GDM1 (cell line): Measurements from ENCODE around the gene PPP6R1.

Experiments
- DNase-seq: peaks from one replicate; lab custom pipeline; 2025; lab: John Stamatoyannopoulos, UW

PPP6R1 gene

DNA sequence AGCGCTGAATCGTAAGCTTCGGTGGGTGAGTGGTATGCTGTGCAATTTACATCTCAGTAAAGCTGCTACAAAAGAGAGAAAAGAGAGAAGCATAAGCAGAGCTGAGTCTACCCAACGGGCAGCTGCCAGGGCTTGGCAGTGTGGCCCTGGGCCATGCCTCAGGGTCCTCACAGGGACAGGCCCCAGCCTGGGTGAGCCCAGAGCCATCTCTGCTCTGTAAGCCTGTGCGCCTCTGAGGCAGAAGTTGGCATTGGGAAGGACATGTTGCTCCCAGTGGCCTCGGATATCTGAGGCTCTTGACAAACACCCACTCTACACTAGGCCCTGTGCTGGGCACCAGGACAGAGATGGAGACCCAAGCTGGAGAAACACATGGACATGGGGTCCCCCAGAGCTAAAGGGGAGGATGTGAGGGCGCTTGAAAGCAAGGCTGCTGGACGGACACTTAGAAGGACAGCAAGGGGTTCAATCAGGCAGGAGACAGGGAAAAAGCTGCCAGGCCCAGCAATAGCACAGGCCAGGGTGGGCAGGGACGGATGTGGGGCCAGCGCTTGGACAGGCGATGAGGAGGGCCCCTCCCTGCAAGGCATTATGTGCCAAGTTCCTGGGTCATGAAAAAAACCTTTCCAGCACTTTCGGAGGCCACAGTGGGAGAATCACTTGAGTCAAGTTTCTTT, 14.7 kb downstream of the PPP6R1 start:
- DNase-seq, result no peak

DNA sequence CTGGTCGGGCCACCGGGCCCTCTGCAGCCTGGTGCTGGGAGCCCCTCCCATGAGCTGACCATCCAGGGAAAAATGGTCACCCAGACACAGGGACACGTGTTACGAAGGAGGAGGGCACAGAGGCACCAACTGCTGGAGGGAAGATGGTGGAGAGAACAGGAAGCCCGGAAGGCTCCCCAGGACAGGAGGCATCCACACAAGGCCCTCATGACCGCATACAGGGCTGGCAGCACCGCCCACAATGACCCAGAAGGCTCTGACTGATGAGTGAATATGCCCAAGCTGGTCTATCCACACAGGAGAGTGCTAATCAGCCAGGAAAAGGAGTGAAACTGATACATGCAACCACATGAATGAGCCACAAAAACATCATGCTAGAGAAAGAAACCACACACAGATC, 16.3 kb downstream of the PPP6R1 start:
- DNase-seq, result no peak

DNA sequence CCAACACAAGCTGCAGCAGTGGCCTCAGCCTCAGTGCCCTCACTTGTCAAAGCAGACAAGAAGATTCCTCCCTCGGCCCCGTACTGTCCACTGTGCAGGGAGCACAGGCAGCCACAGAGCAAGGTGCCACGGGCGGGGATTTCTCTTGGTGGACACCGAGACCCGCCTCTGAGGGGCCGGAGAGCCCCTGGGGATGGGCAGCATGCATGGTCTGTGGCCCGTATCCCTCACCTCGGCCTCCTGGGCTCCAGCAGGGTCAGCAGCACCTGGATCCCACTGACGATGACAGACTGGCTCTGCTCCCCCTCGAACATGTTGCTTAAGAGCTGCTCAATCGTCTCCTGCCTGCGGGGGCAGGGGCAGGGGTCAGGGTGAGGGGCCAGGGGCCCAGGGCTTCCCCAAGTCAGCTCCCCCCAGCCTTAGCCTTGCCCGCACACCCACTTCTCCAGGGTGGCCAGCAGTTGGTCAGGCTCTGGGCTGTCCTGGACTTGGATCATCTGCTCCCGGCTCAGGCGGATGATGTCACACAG, 16.8 kb downstream of the PPP6R1 start:
- no peak for DNase-seq

DNA sequence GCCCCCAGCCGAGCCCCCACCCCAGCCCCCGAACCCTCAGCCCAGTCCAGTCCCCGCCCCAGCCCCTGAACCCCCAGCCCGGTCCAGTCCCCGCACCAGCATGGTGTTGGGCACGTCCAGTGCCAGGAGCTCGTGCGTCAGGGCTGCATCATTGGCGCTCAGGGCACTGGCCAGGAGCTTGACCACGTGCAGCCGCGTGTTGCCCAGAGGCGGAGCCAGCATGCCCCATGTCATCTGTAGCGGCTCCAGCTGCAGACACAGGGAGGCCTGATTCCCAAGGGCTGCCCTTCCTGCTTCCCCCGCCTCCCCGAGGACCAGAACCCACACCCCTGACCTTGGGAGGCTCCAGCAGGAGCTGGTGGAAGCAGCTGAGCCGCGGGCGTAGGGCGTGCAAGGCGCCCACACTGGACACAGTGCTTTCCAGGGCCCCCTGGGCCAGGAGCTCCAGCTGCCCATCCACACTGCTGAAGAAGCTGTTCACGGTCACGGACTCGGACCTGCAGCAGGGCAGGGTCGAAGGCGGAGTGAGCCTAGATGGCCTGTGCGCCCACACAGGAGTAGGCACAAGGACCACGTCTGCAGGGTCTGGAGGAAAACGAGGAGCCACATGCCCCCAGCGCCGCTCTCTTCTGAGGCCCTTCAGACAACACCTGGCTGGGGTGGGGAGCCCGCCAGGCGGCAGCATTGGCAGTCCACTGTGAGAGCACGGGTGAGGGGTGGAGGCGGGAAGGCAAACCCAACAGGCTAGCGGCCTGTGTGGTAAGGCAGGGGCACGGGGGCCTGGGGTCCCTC, 17.5 kb downstream of the PPP6R1 start:
- DNase-seq, result no peak

DNA sequence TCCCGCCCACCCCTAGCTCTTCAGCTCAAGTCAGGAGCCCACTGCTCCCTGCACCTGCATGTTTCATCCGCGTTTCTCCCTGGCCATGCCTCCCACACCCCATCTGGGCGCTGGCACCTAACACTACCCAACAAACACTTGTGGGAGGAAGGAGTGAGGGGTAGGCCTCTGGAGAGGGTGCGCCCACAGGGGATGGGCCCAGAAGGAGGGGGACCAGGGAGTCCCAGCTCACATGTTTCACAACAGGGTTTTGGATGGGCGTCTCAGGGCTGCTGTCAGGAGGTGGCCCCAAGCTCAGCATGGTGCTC, 18.1 kb downstream of the PPP6R1 start:
- DNase-seq, result no peak

DNA sequence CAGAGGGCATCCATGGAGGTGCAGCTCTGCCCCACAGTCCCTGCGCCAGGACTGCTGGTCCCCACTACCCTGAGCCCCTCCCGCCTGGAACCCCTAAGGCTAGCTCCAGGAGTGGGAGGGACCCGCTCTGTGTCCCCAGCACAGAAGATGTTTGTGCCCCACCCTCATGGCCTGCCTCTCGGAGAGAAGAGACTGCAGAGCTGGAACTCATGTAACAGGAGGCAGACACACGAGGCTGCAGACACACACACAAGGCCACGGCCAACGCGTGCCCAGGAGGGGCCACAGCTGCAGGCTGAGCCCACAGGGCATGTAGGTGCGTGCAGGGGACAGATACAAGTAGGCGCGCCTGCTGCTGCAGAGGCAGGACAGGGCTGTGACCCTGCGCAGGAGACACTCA, 19.8 kb downstream of the PPP6R1 start:
- DNase-seq, result no peak

DNA sequence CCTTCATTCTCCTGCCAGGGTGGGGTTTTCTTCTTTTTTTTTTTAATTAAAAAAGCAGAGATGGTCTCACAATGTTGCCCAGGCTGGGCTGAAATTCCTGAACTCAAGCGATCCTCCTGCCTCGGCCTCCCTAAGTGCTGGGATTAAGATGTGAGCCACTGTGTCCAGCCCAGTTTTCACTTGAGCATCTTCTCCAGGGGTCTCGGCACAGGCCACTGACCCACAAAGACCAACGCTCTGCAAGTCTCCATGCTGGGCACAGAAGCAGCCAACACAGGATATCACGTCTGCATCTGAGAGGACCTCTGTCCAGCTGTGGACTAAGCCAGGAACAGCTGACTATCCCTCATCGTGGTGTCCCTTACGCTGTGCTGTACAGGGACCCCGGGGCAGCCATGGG, 20.8 kb downstream of the PPP6R1 start:
- no peak for DNase-seq

DNA sequence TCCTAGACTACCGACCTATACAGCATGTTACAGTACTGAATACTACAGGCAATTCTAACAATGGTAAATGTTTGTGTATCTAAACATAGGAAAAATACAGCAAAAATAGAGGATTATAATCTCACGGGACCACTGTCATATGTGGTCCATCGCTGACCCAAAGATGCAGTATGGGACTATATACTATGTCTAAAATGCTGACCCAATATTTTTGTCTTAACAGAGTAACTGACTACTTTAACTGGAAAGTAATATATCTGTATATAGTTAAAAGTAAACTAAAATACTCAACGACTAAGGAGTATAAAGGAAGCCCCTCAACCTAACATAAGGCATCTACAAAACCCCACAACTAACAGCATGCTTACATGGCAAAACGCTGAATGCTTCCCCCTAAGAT, 25.8 kb downstream of the PPP6R1 start:
- no peak for DNase-seq

DNA sequence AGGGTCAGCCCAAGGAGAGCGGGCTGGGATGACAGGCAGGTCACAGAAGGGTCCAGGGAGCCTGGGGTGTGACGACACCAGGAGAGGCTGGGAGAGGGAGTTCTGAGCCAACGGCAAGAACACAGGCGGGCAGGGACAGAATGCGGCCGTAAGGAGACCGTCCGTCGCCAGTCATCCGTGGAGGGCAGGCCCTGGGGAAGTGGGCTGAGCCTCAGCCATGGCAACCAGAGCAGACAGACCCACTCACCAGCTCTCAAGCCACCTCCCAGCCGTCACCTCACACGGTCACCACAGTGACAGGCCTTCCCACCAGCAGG, 26.6 kb downstream of the PPP6R1 start:
- DNase-seq, result no peak

DNA sequence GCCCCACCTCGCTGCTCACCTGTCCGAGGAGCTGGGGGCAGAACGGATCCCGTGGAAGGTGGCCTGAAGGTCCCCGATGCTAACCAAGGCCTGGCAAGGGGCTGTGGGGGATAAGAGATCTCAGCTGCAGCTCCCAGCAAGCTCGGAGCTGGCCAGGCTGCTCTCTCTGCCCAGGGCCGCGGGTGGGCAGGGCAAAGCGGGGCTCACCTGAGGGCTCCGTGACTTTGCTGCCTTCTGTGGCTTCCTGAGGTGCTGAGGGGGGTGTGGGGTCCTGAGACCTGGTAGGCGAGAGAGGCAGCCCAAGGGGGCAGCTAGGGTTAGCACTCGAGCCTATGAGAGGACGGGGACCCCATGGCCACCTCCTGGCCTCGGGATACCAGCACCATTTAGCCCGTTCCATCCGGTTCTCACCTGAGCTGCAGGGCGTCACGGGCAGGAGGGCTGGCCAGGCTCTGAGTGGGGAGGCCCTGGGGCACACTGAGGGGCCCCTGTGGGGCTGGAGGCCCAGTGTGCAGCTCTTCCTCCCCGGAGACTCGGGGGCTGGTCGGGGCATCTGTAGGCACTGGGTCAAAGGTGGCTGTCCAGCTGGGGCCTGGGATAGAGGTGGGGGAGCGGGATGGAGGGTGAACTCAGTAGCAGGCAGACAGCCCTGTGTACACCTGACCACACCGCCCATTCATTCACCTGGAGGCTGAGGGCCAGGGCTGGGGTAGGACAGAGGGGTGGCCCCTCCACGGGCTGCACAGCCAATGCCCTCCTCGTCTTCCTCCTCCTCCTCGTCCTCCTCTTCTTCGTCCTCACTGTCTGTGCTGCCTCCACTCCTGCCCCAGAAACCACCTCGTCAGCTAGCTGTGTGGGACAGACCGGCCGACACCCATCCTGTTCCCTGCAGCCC, 27.2 kb downstream of the PPP6R1 start:
- DNase-seq, result no peak

DNA sequence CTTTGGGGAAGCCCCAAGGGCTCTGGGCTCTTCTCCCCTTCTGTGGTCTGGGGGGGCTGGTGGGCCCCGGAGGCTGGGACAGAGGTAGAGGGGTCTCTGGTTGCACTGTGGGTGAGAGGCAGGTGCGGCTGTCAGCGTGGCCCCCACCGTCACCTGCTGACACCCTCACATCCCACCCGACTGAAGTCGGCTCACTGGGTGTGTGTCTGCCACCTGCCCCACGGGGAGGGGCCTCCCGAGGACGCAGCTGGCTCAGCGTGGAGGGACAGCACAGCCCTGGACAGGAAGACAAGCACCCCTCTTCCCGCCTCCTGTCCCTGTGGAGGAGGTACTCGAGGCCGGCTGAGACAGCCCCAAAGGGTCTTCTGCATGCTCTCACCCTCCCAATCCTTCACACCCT, 28.0 kb downstream of the PPP6R1 start:
- no peak for DNase-seq

DNA sequence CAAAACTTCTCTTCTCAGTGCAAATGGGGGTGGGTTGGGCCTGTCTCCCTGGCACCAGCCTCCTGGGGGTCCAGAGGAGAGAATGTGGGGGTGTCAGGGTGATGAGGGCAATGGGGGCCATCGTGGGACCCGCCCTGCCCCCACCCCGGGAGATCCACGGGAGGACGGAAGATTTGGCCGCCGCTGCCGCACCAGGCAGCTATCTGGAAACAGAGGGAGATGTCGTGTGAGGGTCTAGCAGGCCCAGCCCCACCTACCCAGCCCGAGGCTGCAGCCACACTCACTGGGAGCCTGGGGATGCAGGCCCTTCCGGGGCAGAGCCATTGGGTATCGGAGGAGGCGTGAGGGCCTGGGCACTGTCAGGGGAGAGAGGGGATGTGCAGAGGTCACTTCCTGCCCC, 28.5 kb downstream of the PPP6R1 start:
- no peak for DNase-seq

DNA sequence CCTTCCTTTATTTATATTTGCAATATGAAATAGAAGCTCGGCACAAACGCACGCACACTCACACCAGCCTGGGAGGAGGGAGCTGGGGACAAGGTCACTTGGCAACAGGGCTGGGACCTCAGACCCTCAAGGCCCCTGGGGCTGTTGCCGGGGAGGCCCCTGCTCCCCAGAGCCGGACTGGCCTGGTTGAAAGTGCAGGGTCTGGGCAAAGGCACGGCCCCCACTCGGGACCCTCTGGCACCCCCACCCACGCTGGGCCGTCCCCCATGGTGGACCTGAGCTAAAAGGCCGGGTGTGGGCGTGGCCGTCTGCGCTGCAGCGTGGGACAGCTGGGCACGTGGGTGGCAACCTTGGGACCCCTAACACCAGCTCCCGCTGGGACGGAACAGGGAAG, 29.0 kb downstream of the PPP6R1 start:
- DNase-seq, result no peak

DNA sequence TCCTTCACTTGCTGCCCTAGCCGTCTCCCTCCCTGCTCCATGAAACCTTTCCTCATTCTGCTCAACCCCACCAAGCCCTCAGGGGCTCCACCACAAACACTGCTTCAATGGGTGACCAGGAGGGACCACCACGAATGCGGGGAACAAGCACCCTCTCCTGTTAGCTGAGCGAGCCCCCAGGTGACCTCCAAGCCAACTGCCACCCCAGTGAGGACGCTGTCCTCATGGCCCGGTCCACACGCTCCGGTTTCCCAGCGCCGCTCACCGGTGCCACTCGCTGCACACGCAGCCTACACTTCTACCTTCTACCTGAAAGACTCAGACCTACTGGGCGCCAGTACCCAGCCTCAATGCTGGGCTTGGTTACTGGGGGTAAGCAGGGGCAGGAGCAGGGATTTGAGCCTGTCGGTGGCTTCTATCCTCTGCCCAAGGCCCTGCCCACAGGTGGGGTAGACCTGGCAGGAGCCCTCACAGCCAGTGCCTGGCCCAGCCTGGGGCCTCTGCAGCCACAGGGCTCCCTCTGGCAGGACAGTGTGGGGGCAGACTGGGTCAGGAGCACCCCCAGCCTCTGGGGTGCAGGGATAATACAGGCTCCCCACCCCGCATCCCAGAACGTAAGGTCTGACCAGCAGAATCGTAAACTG, 29.6 kb downstream of the PPP6R1 start:
- no peak for DNase-seq

DNA sequence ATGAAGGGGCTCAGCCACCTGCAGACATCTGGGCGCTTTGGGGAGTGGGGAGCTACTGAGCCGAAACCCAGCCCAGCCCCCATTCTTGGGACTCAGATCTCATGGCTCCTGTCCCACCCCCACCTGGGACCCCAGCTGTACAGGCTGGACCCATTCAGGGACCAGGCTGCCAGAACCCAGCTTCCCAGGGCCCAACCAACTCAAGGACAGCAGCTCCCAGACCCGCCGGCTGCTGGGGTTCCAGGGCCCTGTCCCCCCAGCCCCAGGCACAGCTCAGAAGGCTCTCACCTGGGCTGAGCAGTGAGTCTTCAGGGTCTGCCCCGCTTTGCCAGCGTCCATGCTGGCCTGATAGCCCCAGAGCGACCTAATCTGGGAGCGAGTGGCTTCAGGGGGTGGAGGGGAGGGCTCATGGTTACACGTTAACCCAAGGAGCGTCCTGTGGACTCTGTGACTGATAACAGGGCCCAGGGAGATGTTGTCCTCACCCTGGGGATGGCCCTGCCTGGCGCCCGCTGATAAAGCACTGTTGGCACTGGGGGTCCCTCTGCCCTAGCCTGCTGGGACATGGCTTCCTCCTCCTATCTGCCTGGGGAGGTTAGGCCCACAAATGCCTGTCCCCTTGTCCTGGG, 30.3 kb downstream of the PPP6R1 start, which contains the start of gene TMEM86B:
Gene TMEM86B (minus strand): TSS at position 361 of the 629 bp plus-strand sequence. CDS start 22 bp downstream, at position 339.
- DNase-seq, result no peak

DNA sequence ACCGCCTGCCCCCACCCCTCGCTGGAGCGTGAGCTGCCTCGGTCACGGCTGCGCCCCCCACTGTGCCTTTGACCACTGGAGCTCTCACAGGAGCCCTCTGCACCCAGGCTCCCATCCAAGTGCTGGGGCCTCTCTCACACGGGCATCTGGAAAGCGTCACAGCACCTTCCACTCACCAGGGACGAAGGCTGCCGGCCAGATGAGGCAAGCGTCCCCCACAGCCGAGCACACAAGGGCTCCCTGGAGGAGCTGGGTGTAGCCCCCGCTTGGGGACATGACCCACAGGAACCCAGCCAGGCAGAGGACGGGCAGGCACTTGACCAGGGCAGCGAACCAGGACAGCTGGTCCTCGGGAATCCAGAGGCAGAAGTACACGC, 30.8 kb downstream of the PPP6R1 start:
- DNase-seq, result no peak

DNA sequence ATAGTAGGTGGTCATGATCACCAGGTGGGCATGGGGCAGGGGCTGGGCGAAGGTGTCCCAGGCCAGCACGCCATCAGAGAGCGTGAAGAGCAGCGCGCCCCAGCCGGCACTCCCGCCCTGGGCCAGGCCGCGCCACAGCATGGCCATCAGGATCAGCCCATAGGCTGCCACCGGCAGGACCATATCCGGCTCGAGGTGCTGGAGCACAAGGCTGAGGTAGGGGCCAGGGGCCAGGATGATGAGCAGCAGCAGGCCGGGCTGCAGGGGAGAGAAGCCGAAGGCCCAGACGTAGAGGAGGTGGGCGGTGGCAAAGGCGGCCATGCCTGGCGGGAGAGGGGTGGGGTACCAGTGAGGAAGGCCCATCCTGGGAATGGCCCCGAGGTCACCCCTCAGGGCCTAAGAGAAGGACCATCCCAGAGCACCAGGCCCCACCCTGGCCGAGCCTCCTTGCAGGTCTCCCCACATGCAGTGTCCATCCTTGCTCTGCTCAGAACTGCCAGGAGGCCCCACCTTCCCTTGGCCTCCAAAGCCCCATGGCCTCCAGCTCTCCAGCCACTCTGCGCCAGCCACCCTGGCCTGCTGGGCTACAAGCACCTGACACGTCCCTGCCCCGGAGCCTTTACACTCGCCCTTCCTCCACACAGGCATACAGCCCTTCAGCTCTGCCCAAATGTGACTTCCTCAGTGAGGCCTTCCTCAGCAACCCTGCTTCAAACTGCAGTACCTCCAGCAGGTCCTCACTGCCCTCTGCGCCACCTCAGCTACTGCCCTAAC, 31.4 kb downstream of the PPP6R1 start:
- no peak for DNase-seq

DNA sequence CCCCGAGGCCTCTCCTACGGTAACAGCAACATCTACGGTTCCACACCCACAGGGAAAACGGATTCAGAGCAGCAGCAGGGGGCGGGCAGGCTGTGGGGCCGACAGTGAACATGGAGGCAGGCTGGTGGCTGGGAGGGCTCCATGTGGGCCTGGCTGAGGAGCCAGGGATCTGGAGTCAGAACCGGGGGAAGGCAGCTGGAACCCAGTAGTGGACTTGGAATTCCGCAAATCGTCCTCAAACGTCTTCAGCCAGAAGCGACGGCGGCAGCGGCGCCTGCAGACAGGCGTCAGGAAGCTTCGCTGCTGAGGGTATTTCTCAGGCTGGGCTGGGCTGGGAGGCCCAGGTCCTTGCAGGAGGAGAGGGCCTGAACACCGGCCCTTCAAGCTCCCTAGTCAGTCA, 32.0 kb downstream of the PPP6R1 start:
- no peak for DNase-seq

DNA sequence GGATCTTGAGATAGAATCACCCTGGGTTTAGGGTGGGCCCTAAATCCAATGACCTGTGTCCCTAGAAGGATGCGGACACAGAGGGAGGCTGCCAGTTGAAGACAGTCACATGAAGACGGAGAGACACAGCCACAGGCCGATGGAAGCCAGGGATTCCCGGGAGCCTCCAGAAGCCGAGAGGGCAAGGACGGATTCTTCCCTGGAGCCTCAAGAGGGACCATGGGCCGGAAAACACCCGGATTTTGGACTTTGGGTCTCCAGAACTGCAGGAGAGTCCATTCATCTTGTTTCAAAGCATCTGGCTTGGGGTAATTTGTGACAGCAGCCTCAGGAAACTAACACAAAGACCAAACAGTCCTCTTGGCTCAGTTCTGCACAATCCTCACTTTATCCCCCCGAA, 32.5 kb downstream of the PPP6R1 start:
- no peak for DNase-seq

DNA sequence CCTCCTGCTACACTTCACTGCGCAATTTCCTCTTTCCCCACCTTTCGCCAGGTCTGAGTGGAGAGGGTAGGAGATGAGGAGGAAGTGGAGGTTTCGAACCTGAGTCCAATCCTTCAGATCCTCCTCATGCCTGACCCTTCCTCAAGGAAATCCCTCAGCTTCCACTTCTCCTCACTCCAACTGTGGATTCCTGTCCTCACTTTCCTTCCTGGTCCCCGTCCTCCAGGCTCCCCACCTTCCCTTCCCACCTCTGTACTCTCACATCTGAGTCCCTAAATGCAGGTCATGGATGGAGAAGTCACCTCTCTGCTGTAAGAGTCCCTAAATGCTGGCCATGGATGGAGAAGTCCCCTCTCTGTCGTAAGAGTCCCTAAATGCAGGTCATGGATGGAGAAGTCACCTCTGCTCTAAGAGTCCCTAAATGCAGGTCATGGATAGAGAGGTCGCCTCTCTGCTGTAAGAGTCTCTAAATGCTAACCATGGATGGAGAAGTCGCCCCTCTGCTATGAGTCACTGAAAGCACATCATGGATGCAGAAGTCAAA, 33.3 kb downstream of the PPP6R1 start:
- DNase-seq, result no peak
